HG02943 (cell line): ENCODE results near the gene SLC29A2.
"Not testable (repeated sequence)": the region's sequence is repeated elsewhere in the genome, so short reads cannot be mapped to it uniquely, and the experiment has no call there.

Experiments
- ATAC-seq: cut with Tn5 transposase; IDR thresholded peaks from one replicate; pipeline ENCODE4 v1.9.1; 2021; ENCODE audit warnings: mild to moderate bottlenecking, low read depth, moderate library complexity; ENCODE audit not compliant: unreplicated experiment

The SLC29A2 gene

GRCh38 chr11:66321606-66322005, 50.0 kb downstream of the SLC29A2 start:
- no peak for ATAC-seq

GRCh38 chr11:66320748-66321147, 50.8 kb downstream of the SLC29A2 start:
- ATAC-seq, result not testable (repeated sequence)

- not testable (repeated sequence) for ATAC-seq
These were observed 51.3 kb downstream of the SLC29A2 start for GRCh38 chr11:66320289-66320688.

GRCh38 chr11:66318600-66318970, 53.0 kb downstream of the SLC29A2 start:
- no peak for ATAC-seq

- no peak for ATAC-seq
These were observed 53.6 kb downstream of the SLC29A2 start for GRCh38 chr11:66317723-66318599.

GRCh38 chr11:66317322-66317722, 54.2 kb downstream of the SLC29A2 start:
- no peak for ATAC-seq

- ATAC-seq, result no peak
These were observed 54.7 kb downstream of the SLC29A2 start, which contains the start of gene CD248 for GRCh38 chr11:66316849-66317251. Gene CD248, minus strand, starts transcription at chr11:66317044. Its CDS starts 17 bp downstream, at chr11:66317027.

- no peak for ATAC-seq
These were observed 55.4 kb downstream of the SLC29A2 start for GRCh38 chr11:66315921-66316811.

- no peak for ATAC-seq
These were observed 56.1 kb downstream of the SLC29A2 start for GRCh38 chr11:66315498-66315885.

- no peak for ATAC-seq
These were observed 56.7 kb downstream of the SLC29A2 start for GRCh38 chr11:66314561-66315497.

DNA sequence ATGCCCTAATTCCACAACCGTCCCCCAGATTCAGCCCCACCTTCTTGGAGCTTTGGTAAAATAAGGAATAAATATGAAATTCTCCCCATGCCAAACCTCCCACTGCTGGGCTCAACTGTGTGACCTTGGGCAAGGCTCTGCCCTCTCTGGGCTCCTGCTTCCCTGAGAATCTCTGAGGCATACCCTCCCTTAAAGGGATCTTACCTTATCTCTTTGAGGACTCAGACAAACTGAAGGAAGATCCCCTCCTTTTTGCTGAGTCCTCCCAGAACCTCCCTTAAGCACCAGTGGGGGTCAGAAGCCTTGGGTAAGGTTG, 57.4 kb downstream of the SLC29A2 start:
- ATAC-seq, result no peak

- ATAC-seq, result no peak
These were observed 58.0 kb downstream of the SLC29A2 start for GRCh38 chr11:66313321-66314185.

DNA sequence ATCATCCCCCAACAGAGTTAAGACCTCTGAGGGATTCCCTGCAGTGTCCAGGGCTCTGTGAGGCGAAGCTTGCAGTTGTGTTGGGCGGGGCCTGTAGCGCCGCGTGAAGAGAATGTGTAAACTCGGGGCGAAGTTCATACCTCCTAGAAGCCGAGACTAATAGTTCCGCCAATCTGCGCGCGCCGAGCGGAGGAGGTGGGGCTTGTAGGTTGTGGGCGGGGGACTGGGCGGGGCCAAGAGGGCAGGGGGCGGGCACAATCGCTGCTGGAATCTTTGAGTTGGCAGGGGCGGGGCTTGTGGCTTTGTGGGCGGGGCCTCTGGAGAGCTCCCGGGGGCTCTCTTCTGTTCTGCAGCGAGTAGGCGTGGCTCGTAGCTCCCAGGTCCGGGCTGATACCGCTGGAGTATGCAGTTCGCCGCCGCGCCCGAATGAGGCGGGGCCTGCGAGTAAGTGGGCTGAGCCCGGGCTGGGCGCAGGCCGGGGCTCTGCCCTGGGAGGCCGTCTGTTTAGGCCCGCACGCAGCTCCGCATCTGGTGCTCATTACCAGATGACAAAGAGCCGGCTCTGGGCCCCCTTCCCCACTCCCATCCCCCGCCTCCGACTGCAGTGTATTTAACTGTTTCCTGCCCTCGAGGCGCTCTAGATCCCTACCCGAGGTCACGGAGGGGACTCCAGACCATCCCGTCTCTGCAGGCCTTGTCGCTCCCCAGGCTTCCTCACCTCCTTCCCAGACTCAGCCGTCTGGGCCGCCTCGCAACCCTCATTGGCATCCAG, 58.8 kb downstream of the SLC29A2 start:
- ATAC-seq, result peak; percentile 55
